ENCODE data around the gene NRG3. TPM values are rescaled to one million over a fixed set of nuclear protein-coding genes. Genes with fewer than 3 reads are reported as not detected.

Gene NRG3
- total RNA-seq, 2 donors from 2014 or later = 0.97 TPM; not detected in 1

DNA sequence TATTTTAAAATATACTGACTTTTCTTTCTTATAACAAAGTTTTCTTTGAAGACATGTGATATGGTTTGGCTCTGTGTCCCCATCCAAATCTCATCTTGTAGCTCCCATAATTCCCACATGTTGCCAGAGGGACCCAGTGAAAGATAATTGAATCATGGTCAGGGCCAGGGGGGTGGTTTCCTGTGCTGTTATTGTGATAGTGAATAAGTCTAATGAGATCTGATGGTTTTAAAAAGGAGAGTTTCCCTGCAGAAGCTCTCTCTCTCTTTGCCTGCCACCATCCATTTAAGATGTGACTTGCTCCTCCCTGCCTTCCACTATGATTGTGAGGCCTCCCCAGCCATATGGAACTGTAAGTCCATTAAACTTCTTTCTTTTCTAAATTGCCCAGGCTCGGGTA, 768.1 kb downstream of the NRG3 start:
- intact Hi-C loops (cut with DNase I) = no loop called here
- Histone ChIP-seq H3K36me3 (no peaks in the 10 kb centered on the region), H3K4me3 (no peak overlapping the region), H3K9me3 (no peaks in the 10 kb centered on the region), H3K27me3 (replicated peaks; ENCODE audit: insufficient read depth) (no peaks in the 10 kb centered on the region), H3K4me1 (replicated peaks) (no peaks in the 10 kb centered on the region), H3K27ac (no peak overlapping the region)
- DNase-seq (ENCODE audit: low spot score) = no peak
- TF ChIP-seq, protein P1, sequence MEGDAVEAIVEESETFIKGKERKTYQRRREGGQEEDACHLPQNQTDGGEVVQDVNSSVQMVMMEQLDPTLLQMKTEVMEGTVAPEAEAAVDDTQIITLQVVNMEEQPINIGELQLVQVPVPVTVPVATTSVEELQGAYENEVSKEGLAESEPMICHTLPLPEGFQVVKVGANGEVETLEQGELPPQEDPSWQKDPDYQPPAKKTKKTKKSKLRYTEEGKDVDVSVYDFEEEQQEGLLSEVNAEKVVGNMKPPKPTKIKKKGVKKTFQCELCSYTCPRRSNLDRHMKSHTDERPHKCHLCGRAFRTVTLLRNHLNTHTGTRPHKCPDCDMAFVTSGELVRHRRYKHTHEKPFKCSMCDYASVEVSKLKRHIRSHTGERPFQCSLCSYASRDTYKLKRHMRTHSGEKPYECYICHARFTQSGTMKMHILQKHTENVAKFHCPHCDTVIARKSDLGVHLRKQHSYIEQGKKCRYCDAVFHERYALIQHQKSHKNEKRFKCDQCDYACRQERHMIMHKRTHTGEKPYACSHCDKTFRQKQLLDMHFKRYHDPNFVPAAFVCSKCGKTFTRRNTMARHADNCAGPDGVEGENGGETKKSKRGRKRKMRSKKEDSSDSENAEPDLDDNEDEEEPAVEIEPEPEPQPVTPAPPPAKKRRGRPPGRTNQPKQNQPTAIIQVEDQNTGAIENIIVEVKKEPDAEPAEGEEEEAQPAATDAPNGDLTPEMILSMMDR (IDR thresholded peaks at IDR 0.05) = no peak
- TF ChIP-seq POLR2A (IDR thresholded peaks at IDR 0.05) = no peak
- no peak for TF ChIP-seq POLR2AphosphoS5 (IDR thresholded peaks at IDR 0.05)
- 55% methylated on average over 1 of the region's 1 CpG for WGBS

DNA sequence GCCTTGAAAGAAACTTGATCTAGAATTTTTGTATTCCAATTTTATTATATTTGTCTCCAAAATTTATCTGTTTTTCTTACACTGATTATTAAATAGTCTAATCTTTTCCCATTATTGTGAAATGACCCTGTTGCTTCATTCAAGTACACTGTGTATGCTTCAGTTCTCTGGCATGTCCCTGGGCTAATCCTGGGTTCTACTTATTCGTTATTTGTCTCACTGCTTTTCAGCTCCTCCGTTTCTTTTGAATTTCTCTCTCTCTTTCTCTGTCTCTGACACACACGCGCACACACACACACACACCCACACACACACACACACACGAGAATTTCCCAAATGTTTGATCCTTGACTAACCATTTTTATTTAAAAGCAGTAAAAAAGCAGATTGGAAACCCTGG, 768.6 kb downstream of the NRG3 start:
- Histone ChIP-seq H3K27me3 (replicated peaks; ENCODE audit: insufficient read depth) (no peaks in the 10 kb centered on the region), H3K36me3 (no peaks in the 10 kb centered on the region), H3K4me1 (replicated peaks) (no peaks in the 10 kb centered on the region), H3K27ac (no peak overlapping the region), H3K9me3 (no peaks in the 10 kb centered on the region), H3K4me3 (no peak overlapping the region)
- intact Hi-C loops (cut with DNase I) = no loop called here
- WGBS = 48% methylated on average over 5 of the region's 5 CpGs
- TF ChIP-seq, protein P1 (IDR thresholded peaks at IDR 0.05) = no peak
- TF ChIP-seq POLR2A (IDR thresholded peaks at IDR 0.05) = no peak
- no peak for TF ChIP-seq POLR2AphosphoS5 (IDR thresholded peaks at IDR 0.05)
- no peak for DNase-seq (ENCODE audit: low spot score)

DNA sequence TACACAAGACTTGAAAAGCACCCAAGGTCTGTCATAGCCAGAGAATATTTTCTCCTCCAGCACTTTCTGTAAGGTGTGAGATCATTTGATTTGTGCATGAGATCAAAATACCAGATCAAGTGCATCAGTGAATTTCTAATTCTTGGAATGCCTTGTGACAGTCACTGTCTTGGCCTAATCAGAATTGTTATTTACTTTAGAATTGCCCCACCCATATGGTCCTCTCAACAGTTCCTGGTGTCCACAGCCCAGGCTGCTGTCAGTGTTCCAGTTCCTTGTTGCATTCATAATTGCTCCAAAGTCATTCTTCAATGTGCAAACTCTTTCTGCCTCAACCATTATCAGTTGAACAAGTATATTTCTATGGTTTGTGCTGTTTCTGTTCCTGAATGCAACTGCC, 770.2 kb downstream of the NRG3 start:
- Histone ChIP-seq H3K4me3 (no peak overlapping the region), H3K27ac (no peak overlapping the region), H3K27me3 (replicated peaks; ENCODE audit: insufficient read depth) (no peaks in the 10 kb centered on the region), H3K4me1 (replicated peaks) (no peaks in the 10 kb centered on the region), H3K36me3 (no peaks in the 10 kb centered on the region), H3K9me3 (no peaks in the 10 kb centered on the region)
- intact Hi-C loops (cut with DNase I) = no loop called here
- no peak for TF ChIP-seq POLR2A (IDR thresholded peaks at IDR 0.05)
- TF ChIP-seq POLR2AphosphoS5 (IDR thresholded peaks at IDR 0.05) = no peak
- TF ChIP-seq, protein P1 (IDR thresholded peaks at IDR 0.05) = no peak
- no peak for DNase-seq (ENCODE audit: low spot score)

DNA sequence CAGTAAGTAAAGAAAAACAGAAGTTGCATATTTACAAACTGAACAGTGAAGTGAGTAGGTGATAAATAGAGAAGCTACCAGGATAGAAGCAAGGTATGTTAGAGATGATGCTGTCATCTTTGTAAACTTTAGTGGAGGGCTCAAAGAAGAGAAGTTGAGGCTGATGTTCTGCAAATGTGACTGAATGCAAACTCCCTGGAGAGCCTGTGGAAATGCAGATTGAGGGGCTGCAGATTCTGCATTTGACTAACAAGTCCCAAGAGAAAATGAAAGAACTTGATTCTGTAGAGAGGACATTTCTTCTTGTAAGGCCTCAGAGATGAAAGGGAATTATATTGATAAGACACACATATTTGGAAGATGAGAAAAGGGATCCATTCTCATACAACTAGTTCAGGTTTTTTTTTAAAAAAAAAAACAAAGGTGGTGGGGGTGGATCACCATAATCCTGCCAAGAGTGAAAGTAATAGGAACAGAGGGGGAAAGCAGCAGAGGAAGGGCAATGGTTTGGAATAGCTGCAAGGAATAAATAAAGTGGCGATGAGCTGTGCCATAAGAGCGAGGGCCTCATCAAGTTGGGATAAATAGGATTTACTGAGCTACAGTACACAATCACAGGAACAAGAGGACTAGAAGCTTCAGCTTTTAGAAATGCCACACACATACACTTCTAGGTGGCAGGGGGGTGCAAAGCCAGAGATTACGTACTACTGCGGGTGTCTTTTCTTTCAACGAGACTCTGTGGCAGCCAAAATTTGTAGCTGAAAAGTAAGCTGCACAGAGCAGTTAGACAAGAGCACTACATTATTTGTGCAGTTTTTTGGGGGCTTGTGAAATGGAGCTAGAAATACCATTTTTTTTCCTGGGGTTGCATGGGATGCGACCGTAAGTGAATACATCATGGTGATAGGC, 778.5 kb downstream of the NRG3 start:
- WGBS = 79% methylated on average over 7 of the region's 7 CpGs
- Histone ChIP-seq H3K9me3 (no peaks in the 10 kb centered on the region), H3K36me3 (no peaks in the 10 kb centered on the region), H3K4me3 (no peak overlapping the region), H3K27me3 (replicated peaks; ENCODE audit: insufficient read depth) (no peaks in the 10 kb centered on the region), H3K4me1 (replicated peaks) (no peaks in the 10 kb centered on the region), H3K27ac (no peak overlapping the region)
- DNase-seq (ENCODE audit: low spot score) = no peak
- intact Hi-C loops (cut with DNase I) = no loop called here
- no peak for TF ChIP-seq POLR2AphosphoS5 (IDR thresholded peaks at IDR 0.05)
- TF ChIP-seq POLR2A (IDR thresholded peaks at IDR 0.05) = no peak

DNA sequence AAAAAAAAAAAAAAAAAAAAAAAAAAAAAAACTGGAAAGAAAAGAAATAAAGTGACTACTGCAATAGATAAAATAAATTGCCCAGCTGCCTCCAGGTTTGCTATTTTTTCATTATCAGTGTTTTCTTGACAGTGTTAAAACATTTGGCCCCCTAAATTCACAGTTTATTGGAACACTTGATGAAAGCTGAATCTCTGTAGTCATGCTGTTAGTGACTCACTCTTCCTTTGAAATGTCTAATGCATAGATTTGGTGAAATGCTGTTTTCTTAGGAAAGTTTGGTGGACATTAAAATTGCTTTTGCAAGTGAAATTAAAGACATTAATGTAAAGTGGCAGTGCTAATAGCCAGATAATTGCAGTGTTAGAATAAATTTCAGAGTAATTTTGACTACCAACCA, 785.2 kb downstream of the NRG3 start:
- Histone ChIP-seq H3K27ac (no peak overlapping the region), H3K27me3 (replicated peaks; ENCODE audit: insufficient read depth) (no peaks in the 10 kb centered on the region), H3K36me3 (no peaks in the 10 kb centered on the region), H3K9me3 (no peaks in the 10 kb centered on the region), H3K4me3 (no peak overlapping the region), H3K4me1 (replicated peaks) (no peaks in the 10 kb centered on the region)
- TF ChIP-seq, protein P1 (IDR thresholded peaks at IDR 0.05) = no peak
- TF ChIP-seq POLR2AphosphoS5 (IDR thresholded peaks at IDR 0.05) (no peak), POLR2A (IDR thresholded peaks at IDR 0.05) (no peak)
- no peak for DNase-seq (ENCODE audit: low spot score)
- intact Hi-C loops (cut with DNase I) = no loop called here

Measured in prostate gland (tissue), 2 donors.